HG02588 (cell line): Measurements from ENCODE around the gene POMC.
"Not testable (repeated sequence)": the region's sequence is repeated elsewhere in the genome, so short reads cannot be mapped to it uniquely, and the experiment has no call there.

ENCODE experiments used
- ATAC-seq: cut with Tn5 transposase; IDR thresholded peaks from one replicate; pipeline ENCODE4 v1.9.1; 2021; ENCODE audit warnings: mild to moderate bottlenecking, moderate library complexity; ENCODE audit not compliant: unreplicated experiment

POMC gene

GRCh38 chr2:25177211-25177611 lies 8.8 kb upstream of the POMC start:
- ATAC-seq, result no peak

GRCh38 chr2:25176541-25177181 lies 8.3 kb upstream of the POMC start:
- ATAC-seq, result no peak

GRCh38 chr2:25176138-25176537 lies 7.8 kb upstream of the POMC start:
- no peak for ATAC-seq

GRCh38 chr2:25174192-25174861 lies 5.9 kb upstream of the POMC start:
- no peak for ATAC-seq

GRCh38 chr2:25173719-25174118 lies 5.3 kb upstream of the POMC start:
- ATAC-seq, result no peak

GRCh38 chr2:25170888-25171287 lies 2.5 kb upstream of the POMC start:
- ATAC-seq, result no peak

GRCh38 chr2:25169073-25169470 lies 692 bp upstream of the POMC start:
- ATAC-seq, result no peak

- peak; percentile 57 for ATAC-seq
These were observed 2.1 kb downstream of the POMC start for GRCh38 chr2:25165992-25166875.

- no peak for ATAC-seq
These were observed 3.8 kb downstream of the POMC start for GRCh38 chr2:25164561-25164960.

GRCh38 chr2:25162061-25162460 lies 6.3 kb downstream of the POMC start:
- not testable (repeated sequence) for ATAC-seq

GRCh38 chr2:25161055-25161781 lies 7.2 kb downstream of the POMC start:
- ATAC-seq, result no peak

GRCh38 chr2:25160376-25160775 lies 8.0 kb downstream of the POMC start:
- no peak for ATAC-seq

- ATAC-seq, result no peak
These were observed 8.4 kb downstream of the POMC start for GRCh38 chr2:25159949-25160348.

GRCh38 chr2:25158096-25158852 lies 10.1 kb downstream of the POMC start:
- no peak for ATAC-seq

- ATAC-seq, result no peak
These were observed 13.0 kb downstream of the POMC start for GRCh38 chr2:25155401-25155800.

- ATAC-seq, result no peak
These were observed 16.7 kb downstream of the POMC start for GRCh38 chr2:25151718-25152117.

- ATAC-seq, result not testable (repeated sequence)
These were observed 17.4 kb downstream of the POMC start for GRCh38 chr2:25150993-25151392.

GRCh38 chr2:25149646-25150045 lies 18.7 kb downstream of the POMC start:
- no peak for ATAC-seq

- no peak for ATAC-seq
These were observed 21.5 kb downstream of the POMC start for GRCh38 chr2:25146896-25147295.

GRCh38 chr2:25145803-25146202 lies 22.6 kb downstream of the POMC start:
- no peak for ATAC-seq
